HepG2 (cell line): Measurements from ENCODE around the gene ZNF138. TPM values are rescaled to one million over a fixed set of nuclear protein-coding genes. Genes with fewer than 3 reads are reported as not detected.

Experiments
- DBP ChIP-seq: sonication (generic); formaldehyde crosslinking; IDR thresholded peaks from 2 replicates; pipeline ENCODE4 v1.4.0; 2020; ENCODE audit warnings: missing genetic modification reagents; ENCODE audit errors: not compliant biosample characterization
- DNMT1 ChIP-seq: sonication (generic); formaldehyde crosslinking; IDR thresholded peaks from 2 replicates; pipeline ENCODE4 v1.5.1; 2020; ENCODE audit warnings: mild to moderate bottlenecking, missing genetic modification reagents
- DNMT3B ChIP-seq: conservative IDR thresholded peaks from 2 replicates; pipeline ENCODE4 v1.6.1; 2016; ENCODE audit warnings: missing biosample characterization, control low read depth
- FOXK2 ChIP-seq: fragments of 450-650 bp; IDR thresholded peaks from 2 replicates; pipeline ENCODE4 v1.6.1; 2016
- GATAD1 ChIP-seq: IDR thresholded peaks from 2 replicates; pipeline ENCODE4 v1.6.1; 2016; ENCODE audit warnings: missing genetic modification reagents, missing compliant biosample characterization
- HMGA1 ChIP-seq: sonication (generic); formaldehyde crosslinking; conservative IDR thresholded peaks from 2 replicates; pipeline ENCODE4 v1.4.0; 2020; ENCODE audit warnings: missing genetic modification reagents
- JUN ChIP-seq: sonication (generic); formaldehyde crosslinking; IDR thresholded peaks from 2 replicates; pipeline ENCODE4 v1.4.0; 2020; ENCODE audit warnings: mild to moderate bottlenecking, missing genetic modification reagents
- MEIS2 ChIP-seq: sonication (generic); formaldehyde crosslinking; IDR thresholded peaks from 2 replicates; pipeline ENCODE4 v1.9.0; 2021; ENCODE audit warnings: mild to moderate bottlenecking, missing genetic modification reagents
- MTA3 ChIP-seq: sonication (generic); formaldehyde crosslinking; IDR thresholded peaks from 2 replicates; pipeline ENCODE4 v1.4.0; 2020; ENCODE audit warnings: missing genetic modification reagents
- NCOA2 ChIP-seq: sonication (generic); formaldehyde crosslinking; IDR thresholded peaks from 2 replicates; pipeline ENCODE4 v1.8.0; 2022; ENCODE audit warnings: inconsistent platforms
- NR2F2 ChIP-seq: IDR thresholded peaks from 2 replicates; pipeline ENCODE4 v1.6.1; 2012; ENCODE audit warnings: low read depth, inconsistent platforms, borderline replicate concordance
- TEF ChIP-seq: sonication (generic); formaldehyde crosslinking; IDR thresholded peaks from 2 replicates; pipeline ENCODE4 v1.5.0; 2020; ENCODE audit warnings: missing genetic modification reagents
- ZNF329 ChIP-seq: sonication (generic); formaldehyde crosslinking; IDR thresholded peaks from 2 replicates; pipeline ENCODE4 v1.9.0; 2021; ENCODE audit warnings: low read depth, mild to moderate bottlenecking, missing genetic modification reagents
- ZNF335 ChIP-seq: sonication (generic); formaldehyde crosslinking; IDR thresholded peaks from 2 replicates; pipeline ENCODE4 v1.4.0; 2020; ENCODE audit warnings: missing genetic modification reagents
- ZNF383 ChIP-seq: sonication (generic); formaldehyde crosslinking; IDR thresholded peaks from 2 replicates; pipeline ENCODE4 v1.4.0; 2020; ENCODE audit warnings: missing genetic modification reagents, mild to moderate bottlenecking, borderline replicate concordance
- ZNF468 ChIP-seq: sonication (generic); formaldehyde crosslinking; IDR thresholded peaks from 2 replicates; pipeline ENCODE4 v1.8.0; 2022; ENCODE audit warnings: mild to moderate bottlenecking, moderate library complexity, missing genetic modification reagents
- ZNF577 ChIP-seq: sonication (generic); formaldehyde crosslinking; IDR thresholded peaks from 2 replicates; pipeline ENCODE4 v1.4.0; 2020; ENCODE audit warnings: mild to moderate bottlenecking, low read depth, missing genetic modification reagents, borderline replicate concordance
- ZNF644 ChIP-seq: IDR thresholded peaks from 2 replicates; pipeline ENCODE4 v1.6.1; 2016; ENCODE audit warnings: low read depth
- ZNF670 ChIP-seq: sonication (generic); formaldehyde crosslinking; IDR thresholded peaks from 2 replicates; pipeline ENCODE4 v1.8.0; 2022; ENCODE audit warnings: mild to moderate bottlenecking, missing genetic modification reagents, borderline replicate concordance
- ZNF772 ChIP-seq: sonication (generic); formaldehyde crosslinking; IDR thresholded peaks from 2 replicates; pipeline ENCODE4 v1.5.0; 2020; ENCODE audit warnings: mild to moderate bottlenecking, missing genetic modification reagents
- polyA plus RNA-seq, 8 experiments: library from polyadenylated mRNA; depleted of rRNA in 3 of 8; stranded (reverse) in 7 of 8; unstranded in 1 of 8; fragments of >200 nt; fragmentation: Illumina TruSeq in 4 of 8; extraction: Trizol in 4 of 8; gene quantifications; 2 replicates each; pipeline versions ENCODE4 v1.2.1 to v1.2.3, GENCODE V29; 2011 to 2016; ENCODE audit warnings: low read depth in 4 of 8, missing spikeins in 1 of 8, mixed read lengths in 1 of 8; ENCODE audit not compliant: insufficient read depth in 1 of 8
- total RNA-seq, 5 experiments: library from RNA; depleted of rRNA; stranded (reverse); fragments of >200 nt; fragmentation: Illumina TruSeq; extraction: Trizol; gene quantifications; 2 replicates each; pipeline ENCODE4 v1.2.3, GENCODE V29; 2016; ENCODE audit warnings: low read depth in 1 of 5
- TF ChIP-seq, protein P1 (sequence below): sonication (generic); formaldehyde crosslinking; IDR thresholded peaks from 2 replicates; pipeline ENCODE4 v1.4.0; 2020; ENCODE audit warnings: missing genetic modification reagents
- TF ChIP-seq, protein P2 (sequence below): sonication (generic); formaldehyde crosslinking; IDR thresholded peaks from 2 replicates; pipeline ENCODE4 v1.4.0; 2020; ENCODE audit warnings: missing genetic modification reagents, borderline replicate concordance

Gene ZNF138
- total and polyA plus RNA-seq, 2 of the 13 experiments (the other 11 are each of a cell fraction or from before 2014, with no cell fraction given) = 2.7 to 5.8 TPM

GRCh38 chr7:64794171-64794844 is at the start of gene ZNF138 (continued):
- TF ChIP-seq DBP (CRISPR knock-in tag) (no peak), ZNF670 (no peak), ZNF383 (CRISPR knock-in tag) (no peak), JUN (CRISPR knock-in tag) (peak; percentile 52; the same call in 1 of the 2 replicates), DNMT1 (CRISPR knock-in tag) (no peak), DNMT3B (no peak), NR2F2 (no peak), ZNF335 (CRISPR knock-in tag) (0 out of 2 replicates have a peak, but pooled peaks have one; percentile 61), ZNF329 (no peak), TEF (CRISPR knock-in tag) (no peak), MTA3 (no peak), ZNF644 (CRISPR knock-in tag) (no peak), GATAD1 (CRISPR knock-in tag) (peak; percentile 94), NCOA2 (CRISPR knock-in tag) (no peak), ZNF577 (CRISPR knock-in tag) (no peak), ZNF772 (CRISPR knock-in tag) (no peak), ZNF468 (CRISPR knock-in tag) (no peak), HMGA1 (CRISPR knock-in tag) (no peak), FOXK2 (no peak), MEIS2 (0 out of 2 replicates have a peak, but pooled peaks have one; percentile 30)
- TF ChIP-seq, protein P1, sequence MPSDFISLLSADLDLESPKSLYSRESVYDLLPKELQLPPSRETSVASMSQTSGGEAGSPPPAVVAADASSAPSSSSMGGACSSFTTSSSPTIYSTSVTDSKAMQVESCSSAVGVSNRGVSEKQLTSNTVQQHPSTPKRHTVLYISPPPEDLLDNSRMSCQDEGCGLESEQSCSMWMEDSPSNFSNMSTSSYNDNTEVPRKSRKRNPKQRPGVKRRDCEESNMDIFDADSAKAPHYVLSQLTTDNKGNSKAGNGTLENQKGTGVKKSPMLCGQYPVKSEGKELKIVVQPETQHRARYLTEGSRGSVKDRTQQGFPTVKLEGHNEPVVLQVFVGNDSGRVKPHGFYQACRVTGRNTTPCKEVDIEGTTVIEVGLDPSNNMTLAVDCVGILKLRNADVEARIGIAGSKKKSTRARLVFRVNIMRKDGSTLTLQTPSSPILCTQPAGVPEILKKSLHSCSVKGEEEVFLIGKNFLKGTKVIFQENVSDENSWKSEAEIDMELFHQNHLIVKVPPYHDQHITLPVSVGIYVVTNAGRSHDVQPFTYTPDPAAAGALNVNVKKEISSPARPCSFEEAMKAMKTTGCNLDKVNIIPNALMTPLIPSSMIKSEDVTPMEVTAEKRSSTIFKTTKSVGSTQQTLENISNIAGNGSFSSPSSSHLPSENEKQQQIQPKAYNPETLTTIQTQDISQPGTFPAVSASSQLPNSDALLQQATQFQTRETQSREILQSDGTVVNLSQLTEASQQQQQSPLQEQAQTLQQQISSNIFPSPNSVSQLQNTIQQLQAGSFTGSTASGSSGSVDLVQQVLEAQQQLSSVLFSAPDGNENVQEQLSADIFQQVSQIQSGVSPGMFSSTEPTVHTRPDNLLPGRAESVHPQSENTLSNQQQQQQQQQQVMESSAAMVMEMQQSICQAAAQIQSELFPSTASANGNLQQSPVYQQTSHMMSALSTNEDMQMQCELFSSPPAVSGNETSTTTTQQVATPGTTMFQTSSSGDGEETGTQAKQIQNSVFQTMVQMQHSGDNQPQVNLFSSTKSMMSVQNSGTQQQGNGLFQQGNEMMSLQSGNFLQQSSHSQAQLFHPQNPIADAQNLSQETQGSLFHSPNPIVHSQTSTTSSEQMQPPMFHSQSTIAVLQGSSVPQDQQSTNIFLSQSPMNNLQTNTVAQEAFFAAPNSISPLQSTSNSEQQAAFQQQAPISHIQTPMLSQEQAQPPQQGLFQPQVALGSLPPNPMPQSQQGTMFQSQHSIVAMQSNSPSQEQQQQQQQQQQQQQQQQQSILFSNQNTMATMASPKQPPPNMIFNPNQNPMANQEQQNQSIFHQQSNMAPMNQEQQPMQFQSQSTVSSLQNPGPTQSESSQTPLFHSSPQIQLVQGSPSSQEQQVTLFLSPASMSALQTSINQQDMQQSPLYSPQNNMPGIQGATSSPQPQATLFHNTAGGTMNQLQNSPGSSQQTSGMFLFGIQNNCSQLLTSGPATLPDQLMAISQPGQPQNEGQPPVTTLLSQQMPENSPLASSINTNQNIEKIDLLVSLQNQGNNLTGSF (CRISPR knock-in tag) = 0 out of 2 replicates have a peak, but pooled peaks have one; percentile 25
- TF ChIP-seq, protein P2, sequence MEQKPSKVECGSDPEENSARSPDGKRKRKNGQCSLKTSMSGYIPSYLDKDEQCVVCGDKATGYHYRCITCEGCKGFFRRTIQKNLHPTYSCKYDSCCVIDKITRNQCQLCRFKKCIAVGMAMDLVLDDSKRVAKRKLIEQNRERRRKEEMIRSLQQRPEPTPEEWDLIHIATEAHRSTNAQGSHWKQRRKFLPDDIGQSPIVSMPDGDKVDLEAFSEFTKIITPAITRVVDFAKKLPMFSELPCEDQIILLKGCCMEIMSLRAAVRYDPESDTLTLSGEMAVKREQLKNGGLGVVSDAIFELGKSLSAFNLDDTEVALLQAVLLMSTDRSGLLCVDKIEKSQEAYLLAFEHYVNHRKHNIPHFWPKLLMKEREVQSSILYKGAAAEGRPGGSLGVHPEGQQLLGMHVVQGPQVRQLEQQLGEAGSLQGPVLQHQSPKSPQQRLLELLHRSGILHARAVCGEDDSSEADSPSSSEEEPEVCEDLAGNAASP (CRISPR knock-in tag) = peak; percentile 40; the same call in 1 of the 2 replicates
